Keratinocyte (primary cell): Measurements from ENCODE around the gene C2CD4A. TPM values are rescaled to one million over a fixed set of nuclear protein-coding genes. Genes with fewer than 3 reads are reported as not detected.

Experiments used
- DNase-seq: peaks from one replicate; pipeline ENCODE4 v3.0.0-alpha.2; 2011; ENCODE audit warnings: low read depth, missing footprints, low spot score
- FAIRE-seq: peaks from 2 replicates; lab custom pipeline; 2011; peaks lifted over from hg19 to GRCh38; lab: Jason Lieb, UNC
- H2AFZ ChIP-seq: 2 replicates; pipeline ENCODE4 v1.6.0; 2012; ENCODE audit warnings: low read length, control low read depth, inconsistent platforms; ENCODE audit not compliant: control insufficient read depth
- H3K27ac ChIP-seq: 2 replicates; pipeline ENCODE4 v1.5.1; 2011; ENCODE audit warnings: low read length; ENCODE audit not compliant: control insufficient read depth, insufficient read depth
- H3K27me3 ChIP-seq: 3 replicates; pipeline ENCODE4 v1.6.0; 2011; ENCODE audit warnings: low read length; ENCODE audit not compliant: control insufficient read depth, insufficient read depth; ENCODE audit errors: extremely low read depth
- H3K36me3 ChIP-seq, 2 experiments: 2 replicates in 1 of 2; 3 replicates in 1 of 2; pipeline ENCODE4 v1.5.1; 2011; ENCODE audit warnings: low read length in 2 of 2, mild to moderate bottlenecking in 1 of 2; ENCODE audit not compliant: control insufficient read depth in 2 of 2, insufficient read depth in 2 of 2; ENCODE audit errors: extremely low read depth in 1 of 2
- H3K4me1 ChIP-seq: 3 replicates; pipeline ENCODE4 v1.5.1; 2011; ENCODE audit warnings: low read length; ENCODE audit not compliant: control insufficient read depth, insufficient read depth; ENCODE audit errors: extremely low read depth
- H3K4me2 ChIP-seq: 3 replicates; pipeline ENCODE4 v1.6.0; 2011; ENCODE audit warnings: low read depth, low read length; ENCODE audit not compliant: control insufficient read depth, insufficient read depth; ENCODE audit errors: extremely low read depth
- H3K4me3 ChIP-seq, 3 experiments: fragments of 200-600 bp in 1 of 3; sonication (generic) in 1 of 3; 2 replicates in 2 of 3; 3 replicates in 1 of 3; pipeline ENCODE4 v1.5.1; 2011 to 2016; ENCODE audit warnings: low read length in 3 of 3, mild to moderate bottlenecking in 3 of 3, control low read depth in 2 of 3, inconsistent platforms in 1 of 3, low read depth in 1 of 3, mixed read lengths in 1 of 3, mixed run types in 1 of 3, moderate library complexity in 1 of 3; ENCODE audit not compliant: control insufficient read depth in 2 of 3, insufficient read depth in 2 of 3; ENCODE audit errors: extremely low read depth in 1 of 3
- H3K79me2 ChIP-seq: 2 replicates; pipeline ENCODE4 v1.6.0; 2012; ENCODE audit warnings: low read length; ENCODE audit not compliant: control insufficient read depth, insufficient read depth
- H3K9ac ChIP-seq: 3 replicates; pipeline ENCODE4 v1.6.0; 2011; ENCODE audit warnings: low read length; ENCODE audit not compliant: control insufficient read depth, insufficient read depth; ENCODE audit errors: extremely low read depth
- H3K9me1 ChIP-seq: 3 replicates; pipeline ENCODE4 v1.6.0; 2011; ENCODE audit warnings: low read length; ENCODE audit not compliant: control insufficient read depth, insufficient read depth; ENCODE audit errors: extremely low read depth
- H3K9me3 ChIP-seq: 2 replicates; pipeline ENCODE4 v1.5.1; 2012; ENCODE audit warnings: low read depth, low read length; ENCODE audit not compliant: control insufficient read depth
- H4K20me1 ChIP-seq: 3 replicates; pipeline ENCODE4 v1.6.0; 2011; ENCODE audit warnings: low read length; ENCODE audit not compliant: control insufficient read depth, insufficient read depth; ENCODE audit errors: extremely low read depth
- EZH2 ChIP-seq: IDR thresholded peaks from one replicate; pipeline ENCODE4 v1.6.1; 2012; ENCODE audit warnings: inconsistent platforms, mild to moderate bottlenecking, low read length, moderate library complexity
- dilution Hi-C: fragments of 300-500 bp; cut with MboI; formaldehyde crosslinking; loops from one replicate; pipeline ENCODE4 v1.7.0; 2020; ENCODE audit warnings: low sequenced_read_pairs; ENCODE audit not compliant: extremely low pct_ligation_motif_present
- polyA plus RNA-seq, 5 experiments: library from polyadenylated mRNA; depleted of rRNA in 3 of 5; stranded (reverse) in 3 of 5; stranded (forward) in 1 of 5; unstranded in 1 of 5; fragments of >200 nt; gene quantifications; 1 replicate in 1 of 5; 2 replicates in 3 of 5; 3 replicates in 1 of 5; pipeline versions ENCODE4 v1.2.1 to v1.2.3, GENCODE V29; 2011 to 2012; ENCODE audit warnings: missing spikeins in 2 of 5, low read depth in 1 of 5, low replicate concordance in 1 of 5
- TF ChIP-seq, protein P1 (sequence below), 3 experiments: IDR thresholded peaks in 1 of 3; conservative IDR thresholded peaks in 1 of 3; optimal IDR thresholded peaks in 1 of 3; 2 replicates in 2 of 3; 3 replicates in 1 of 3; pipeline versions ENCODE3 to v1.5.1; 2011; ENCODE audit warnings: low read length in 3 of 3, mild to moderate bottlenecking in 3 of 3, moderate library complexity in 2 of 3, control low read depth in 1 of 3, inconsistent platforms in 1 of 3; ENCODE audit not compliant: insufficient read depth in 2 of 3; ENCODE audit errors: extremely low read depth in 1 of 3

The C2CD4A gene
- polyA plus RNA-seq, 1 donor (not counting 4 experiments of a cell fraction or from before 2014, with no cell fraction given), result not detected

DNA sequence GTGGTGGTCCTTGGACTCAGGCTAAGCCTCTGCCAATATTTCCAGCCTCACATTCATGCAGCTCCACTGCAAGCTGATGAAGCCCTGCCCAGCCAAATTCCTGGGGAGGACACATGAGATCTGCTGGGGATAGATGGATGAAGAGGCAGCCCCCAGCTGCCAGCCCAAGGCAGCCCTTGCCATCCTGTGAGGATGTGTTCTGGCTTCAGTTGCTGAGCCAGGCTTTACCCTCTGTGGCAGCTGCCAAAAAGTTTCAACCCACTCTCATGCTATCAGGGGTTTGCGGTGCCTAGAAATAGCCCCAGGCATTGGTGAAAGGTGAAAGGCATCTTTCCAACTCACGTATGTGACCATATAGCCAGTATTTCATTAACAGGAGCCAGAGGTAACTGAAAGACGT, 37.6 kb downstream of the C2CD4A start:
- no peaks in the 10 kb centered on the region for H3K9me1 ChIP-seq
- no peak for DNase-seq
- peaks cover 7% of the 10 kb centered on the region for H3K4me1 ChIP-seq
- no peaks in the 10 kb centered on the region for H3K79me2 ChIP-seq
- no peak overlapping the region for H3K4me2 ChIP-seq
- H3K36me3 ChIP-seq, result no peaks in the 10 kb centered on the region
- TF ChIP-seq EZH2, result no peak
- TF ChIP-seq, protein P1, sequence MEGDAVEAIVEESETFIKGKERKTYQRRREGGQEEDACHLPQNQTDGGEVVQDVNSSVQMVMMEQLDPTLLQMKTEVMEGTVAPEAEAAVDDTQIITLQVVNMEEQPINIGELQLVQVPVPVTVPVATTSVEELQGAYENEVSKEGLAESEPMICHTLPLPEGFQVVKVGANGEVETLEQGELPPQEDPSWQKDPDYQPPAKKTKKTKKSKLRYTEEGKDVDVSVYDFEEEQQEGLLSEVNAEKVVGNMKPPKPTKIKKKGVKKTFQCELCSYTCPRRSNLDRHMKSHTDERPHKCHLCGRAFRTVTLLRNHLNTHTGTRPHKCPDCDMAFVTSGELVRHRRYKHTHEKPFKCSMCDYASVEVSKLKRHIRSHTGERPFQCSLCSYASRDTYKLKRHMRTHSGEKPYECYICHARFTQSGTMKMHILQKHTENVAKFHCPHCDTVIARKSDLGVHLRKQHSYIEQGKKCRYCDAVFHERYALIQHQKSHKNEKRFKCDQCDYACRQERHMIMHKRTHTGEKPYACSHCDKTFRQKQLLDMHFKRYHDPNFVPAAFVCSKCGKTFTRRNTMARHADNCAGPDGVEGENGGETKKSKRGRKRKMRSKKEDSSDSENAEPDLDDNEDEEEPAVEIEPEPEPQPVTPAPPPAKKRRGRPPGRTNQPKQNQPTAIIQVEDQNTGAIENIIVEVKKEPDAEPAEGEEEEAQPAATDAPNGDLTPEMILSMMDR (optimal IDR thresholded peaks at IDR 0.05 in 1 of 3, IDR thresholded peaks at IDR 0.05 in 1 of 3, conservative IDR thresholded peaks at IDR 0.05 in 1 of 3; ENCODE audit: extremely low read depth in 1 of 3, insufficient read depth in 2 of 3, low read length in 3 of 3), result no peak
- H3K9ac ChIP-seq, result no peak overlapping the region
- dilution Hi-C loops, result no loop called here
- H2AFZ ChIP-seq, result no peak overlapping the region
- H3K4me3 ChIP-seq, result no peak overlapping the region
- no peaks in the 10 kb centered on the region for H3K27me3 ChIP-seq
- no peak overlapping the region for H3K27ac ChIP-seq
- H3K9me3 ChIP-seq, result no peaks in the 10 kb centered on the region
- FAIRE-seq, result no peak
- no peaks in the 10 kb centered on the region for H4K20me1 ChIP-seq

DNA sequence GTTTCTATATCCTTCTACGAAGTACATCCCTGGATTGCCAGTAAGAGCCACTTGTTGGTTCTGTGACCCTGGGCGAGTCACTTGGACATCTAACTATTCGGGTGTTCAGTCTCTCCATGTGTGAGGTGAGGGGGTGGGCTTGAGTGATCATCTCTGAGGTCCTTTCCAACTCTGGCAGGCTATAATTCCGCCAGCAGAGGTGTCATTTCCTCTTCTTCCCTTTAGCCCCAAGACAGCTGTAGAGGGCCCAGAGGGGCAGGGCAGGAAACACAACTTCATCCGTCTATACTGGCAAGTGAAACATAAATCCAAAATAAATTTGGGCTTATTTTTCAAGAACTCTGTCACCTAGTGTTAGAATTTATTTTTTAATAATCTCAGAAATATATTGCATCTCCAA, 38.1 kb downstream of the C2CD4A start:
- dilution Hi-C loops, result no loop called here
- FAIRE-seq, result no peak
- no peak overlapping the region for H3K4me3 ChIP-seq

More for the DNA sequence above, 38.1 kb downstream of the C2CD4A start:
- no peaks in the 10 kb centered on the region for H4K20me1 ChIP-seq
- H3K4me2 ChIP-seq, result no peak overlapping the region
- no peaks in the 10 kb centered on the region for H3K36me3 ChIP-seq
- no peaks in the 10 kb centered on the region for H3K9me3 ChIP-seq
- no peak overlapping the region for H2AFZ ChIP-seq
- H3K4me1 ChIP-seq, result peaks cover 9% of the 10 kb centered on the region
- H3K27me3 ChIP-seq, result no peaks in the 10 kb centered on the region
- no peak for TF ChIP-seq EZH2
- TF ChIP-seq, protein P1 (optimal IDR thresholded peaks at IDR 0.05 in 1 of 3, IDR thresholded peaks at IDR 0.05 in 1 of 3, conservative IDR thresholded peaks at IDR 0.05 in 1 of 3; ENCODE audit: extremely low read depth in 1 of 3, insufficient read depth in 2 of 3, low read length in 3 of 3), result no peak
- H3K79me2 ChIP-seq, result no peaks in the 10 kb centered on the region
- H3K9ac ChIP-seq, result no peak overlapping the region
- H3K27ac ChIP-seq, result no peak overlapping the region
- H3K9me1 ChIP-seq, result no peaks in the 10 kb centered on the region
- no peak for DNase-seq
